ENCODE results near the gene TFCP2.
"Not testable (repeated sequence)": the region's sequence is repeated elsewhere in the genome, so short reads cannot be mapped to it uniquely, and the experiment has no call there.

The TFCP2 gene, protein sequence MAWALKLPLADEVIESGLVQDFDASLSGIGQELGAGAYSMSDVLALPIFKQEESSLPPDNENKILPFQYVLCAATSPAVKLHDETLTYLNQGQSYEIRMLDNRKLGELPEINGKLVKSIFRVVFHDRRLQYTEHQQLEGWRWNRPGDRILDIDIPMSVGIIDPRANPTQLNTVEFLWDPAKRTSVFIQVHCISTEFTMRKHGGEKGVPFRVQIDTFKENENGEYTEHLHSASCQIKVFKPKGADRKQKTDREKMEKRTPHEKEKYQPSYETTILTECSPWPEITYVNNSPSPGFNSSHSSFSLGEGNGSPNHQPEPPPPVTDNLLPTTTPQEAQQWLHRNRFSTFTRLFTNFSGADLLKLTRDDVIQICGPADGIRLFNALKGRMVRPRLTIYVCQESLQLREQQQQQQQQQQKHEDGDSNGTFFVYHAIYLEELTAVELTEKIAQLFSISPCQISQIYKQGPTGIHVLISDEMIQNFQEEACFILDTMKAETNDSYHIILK

DNA sequence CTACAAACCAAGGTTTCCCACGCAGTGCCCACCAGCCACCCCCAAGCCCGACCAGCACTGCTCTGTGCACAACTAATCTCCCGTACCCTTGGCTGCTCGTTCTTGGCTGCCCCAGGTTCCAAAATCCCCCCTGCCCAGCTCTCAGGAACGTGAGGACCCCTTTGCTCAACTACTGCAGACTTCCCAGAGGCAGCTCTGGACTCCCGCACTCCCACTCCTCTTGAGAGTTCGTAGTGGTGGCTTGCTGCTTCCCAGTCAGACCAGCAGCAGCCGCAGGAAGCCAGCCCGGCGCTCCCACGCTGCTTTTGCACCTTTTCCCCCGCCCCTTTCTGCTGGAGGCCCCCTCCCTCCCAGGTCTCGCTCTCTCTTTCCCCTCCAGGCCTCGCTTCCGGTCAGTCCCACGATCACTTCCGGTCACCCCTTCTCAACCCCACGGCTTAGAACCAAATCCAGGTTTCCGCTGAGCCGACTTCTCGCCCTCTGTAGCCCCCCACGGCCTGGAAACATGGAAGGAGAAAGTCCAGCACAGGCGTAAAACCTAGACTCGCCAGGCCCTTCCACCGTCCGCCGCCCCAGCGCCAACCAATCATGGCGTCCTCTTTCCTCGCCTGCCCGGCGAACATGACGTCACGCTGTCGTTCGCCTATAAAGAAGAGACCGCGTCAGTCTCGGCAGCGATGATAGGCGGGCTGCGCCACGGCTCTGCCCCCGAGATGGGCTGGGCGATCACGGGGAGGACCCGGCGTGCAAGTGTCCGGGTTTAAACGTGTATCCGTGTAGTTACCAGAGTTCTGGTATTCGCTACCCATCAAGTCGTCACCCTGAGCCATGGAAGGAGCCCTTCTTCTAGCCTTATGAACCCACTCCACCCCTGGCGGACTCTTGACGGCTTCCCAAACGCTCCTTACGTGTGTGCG, at the start of gene TFCP2:
Gene TFCP2, minus strand, starts transcription at position 621 of the 917 bp plus-strand sequence. CDS start 713 bp downstream, outside the sequence.
- peak; percentile 93 for DNase-seq
- ATAC-seq = peak; percentile 99

DNA sequence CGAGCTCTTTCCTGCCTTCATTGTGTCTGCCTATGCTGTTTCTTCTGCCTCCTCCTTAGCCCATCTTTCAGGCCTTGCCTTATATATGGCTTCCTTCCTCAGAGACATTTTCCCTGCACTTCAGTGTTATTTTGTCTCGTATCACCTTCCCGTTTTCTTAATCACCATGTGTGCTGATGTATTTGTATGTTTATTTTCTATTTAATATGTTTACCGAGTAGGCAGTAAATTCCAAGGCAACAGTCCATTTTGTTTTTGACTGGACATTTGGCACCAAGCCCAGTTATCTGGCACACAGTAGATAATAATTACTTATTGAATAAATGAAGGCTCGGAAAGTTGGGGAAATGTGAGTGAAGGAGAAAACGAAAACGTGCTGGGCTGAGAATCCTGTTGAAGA, 49.5 kb upstream of the TFCP2 start:
- DNase-seq (no peak), ATAC-seq (no peak)

DNA sequence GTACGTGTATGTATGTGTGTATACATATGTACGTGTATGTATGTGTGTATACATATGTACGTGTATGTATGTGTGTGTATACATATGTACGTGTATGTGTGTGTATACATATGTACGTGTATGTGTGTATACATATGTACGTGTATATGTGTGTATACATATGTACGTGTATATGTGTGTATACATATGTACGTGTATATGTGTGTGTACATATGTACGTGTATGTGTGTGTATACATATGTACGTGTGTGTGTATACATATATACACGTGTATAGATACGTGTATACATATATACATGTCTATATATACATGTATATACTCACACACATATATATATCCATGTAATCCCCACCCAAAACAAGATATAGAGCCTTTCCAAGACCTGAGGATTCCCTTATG, 46.9 kb upstream of the TFCP2 start:
- not testable (repeated sequence) for DNase-seq, ATAC-seq

DNA sequence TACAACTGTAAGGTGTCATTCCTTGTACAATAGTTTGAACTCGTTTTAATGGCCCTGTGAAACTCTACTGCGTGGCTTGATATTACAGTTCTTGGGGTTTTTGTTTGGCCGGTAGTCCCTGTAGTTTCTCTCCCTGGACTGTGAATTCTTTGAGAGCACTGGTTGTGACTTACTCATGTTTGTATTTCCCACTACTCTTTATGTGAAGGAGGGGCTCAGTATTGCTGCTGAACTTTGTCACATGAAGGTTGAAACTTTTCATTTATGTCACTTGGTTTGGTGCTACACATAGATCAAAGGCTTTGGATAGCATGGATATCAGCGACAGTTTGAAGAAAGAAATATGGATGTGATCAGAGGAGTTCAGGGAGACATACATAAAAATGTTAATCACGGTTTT, 46.4 kb upstream of the TFCP2 start:
- no peak for DNase-seq
- no peak for ATAC-seq

DNA sequence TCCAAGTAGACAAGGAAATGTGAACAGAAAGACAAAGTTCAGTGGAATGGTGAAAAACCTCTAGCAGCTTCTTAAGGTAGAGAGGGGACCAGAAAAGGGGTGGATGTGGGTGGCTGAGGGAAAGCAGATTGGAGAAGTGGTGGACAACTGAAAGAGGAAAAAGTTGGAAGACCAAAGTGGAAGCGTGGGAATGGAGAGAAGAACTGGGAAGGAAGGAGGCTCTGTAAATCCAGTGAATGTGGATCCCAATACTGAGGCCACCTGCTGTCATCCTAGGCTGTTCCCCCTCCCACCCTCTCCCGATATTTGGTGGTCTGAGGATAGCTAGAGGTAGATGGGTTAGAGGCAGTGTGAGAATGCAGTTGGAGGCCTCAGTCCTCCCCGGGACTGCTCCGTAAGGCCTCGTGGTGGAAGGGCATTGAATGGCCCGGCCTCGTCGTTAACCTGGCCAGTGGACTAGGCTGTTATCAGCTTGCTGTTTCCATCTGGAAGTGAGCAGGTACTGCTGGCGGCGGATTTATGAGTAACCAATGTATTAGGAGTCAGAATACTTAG, 45.7 kb upstream of the TFCP2 start:
- no peak for DNase-seq
- no peak for ATAC-seq

DNA sequence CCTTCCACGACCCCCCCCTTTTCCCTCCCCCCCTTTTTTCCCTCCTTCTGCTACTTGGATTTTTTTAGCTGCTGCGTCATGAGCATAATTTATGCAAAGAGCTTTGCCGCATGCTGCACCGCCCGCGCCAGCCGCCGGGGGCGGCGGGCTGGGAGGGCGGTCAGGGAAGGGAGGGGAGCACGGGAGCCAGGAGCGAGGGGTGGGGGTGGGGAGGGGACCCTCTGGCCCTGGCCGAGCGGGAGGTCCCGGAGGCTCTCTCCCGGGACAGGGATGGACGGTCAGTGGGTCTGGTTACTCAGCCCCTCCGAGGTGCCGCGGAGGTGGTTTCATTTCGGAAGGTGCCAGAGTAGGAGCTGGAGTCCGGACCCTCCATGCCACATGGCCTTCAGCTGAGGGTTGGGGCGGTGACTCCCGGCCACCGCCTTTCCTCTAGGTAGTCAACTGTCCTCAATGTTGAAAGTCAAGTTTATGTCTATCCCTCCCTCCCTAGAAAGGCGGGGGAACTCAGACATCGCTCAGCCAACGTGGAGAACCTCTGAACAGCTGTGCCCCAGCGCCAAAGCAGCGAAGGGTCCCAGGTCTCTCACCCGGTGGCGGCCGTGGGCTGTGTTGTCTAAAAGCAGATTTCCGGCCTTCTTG, 45.2 kb upstream of the TFCP2 start, which contains the start of gene POU6F1:
Gene POU6F1, minus strand, starts transcription at position 95 of the 639 bp plus-strand sequence. CDS start 11,226 bp downstream, outside the sequence.
- ATAC-seq (peak; percentile 80), DNase-seq (peak; percentile 71)

DNA sequence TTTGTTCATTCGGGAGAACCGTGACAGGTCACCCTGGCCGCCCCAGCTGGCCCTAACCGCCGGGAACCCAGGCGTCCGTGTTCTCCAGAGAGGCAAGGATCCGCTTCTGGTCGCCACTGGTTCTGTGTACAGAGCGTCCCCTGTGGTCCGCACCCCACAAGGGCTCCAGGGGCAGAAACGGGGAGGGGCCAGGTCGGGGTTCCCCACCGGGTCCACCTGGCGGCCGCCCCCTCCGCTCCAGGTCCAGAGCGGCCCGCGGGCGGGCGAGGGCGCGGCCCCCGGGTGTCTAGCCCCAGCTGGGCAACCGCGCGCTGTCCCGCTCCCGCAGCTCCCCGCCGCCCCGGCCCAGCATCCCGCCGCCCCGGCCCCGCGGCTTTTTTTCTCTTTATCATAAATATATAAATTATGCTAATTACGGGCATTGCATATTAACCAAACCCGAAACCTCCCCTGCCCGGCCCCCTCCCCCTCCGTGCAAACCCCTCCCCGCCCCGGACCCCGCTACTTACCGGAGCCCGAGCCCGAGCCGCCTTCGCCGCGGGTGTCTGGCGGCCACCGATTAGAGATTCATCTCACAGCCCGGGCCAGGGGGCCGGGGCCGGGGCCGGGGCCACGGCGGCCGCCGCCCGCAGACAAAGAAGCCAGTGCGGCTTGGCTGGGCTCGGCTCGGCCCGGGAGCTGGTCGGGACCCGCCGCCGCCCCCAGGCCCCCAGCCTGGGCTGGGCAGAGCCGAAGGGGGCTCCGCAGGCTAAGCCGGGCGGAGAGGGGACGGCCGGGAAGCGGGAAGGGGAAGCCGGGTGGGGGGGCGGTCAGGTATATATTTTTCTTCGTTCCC, 44.4 kb upstream of the TFCP2 start:
- DNase-seq (peak; percentile 56), ATAC-seq (peak; percentile 30)

DNA sequence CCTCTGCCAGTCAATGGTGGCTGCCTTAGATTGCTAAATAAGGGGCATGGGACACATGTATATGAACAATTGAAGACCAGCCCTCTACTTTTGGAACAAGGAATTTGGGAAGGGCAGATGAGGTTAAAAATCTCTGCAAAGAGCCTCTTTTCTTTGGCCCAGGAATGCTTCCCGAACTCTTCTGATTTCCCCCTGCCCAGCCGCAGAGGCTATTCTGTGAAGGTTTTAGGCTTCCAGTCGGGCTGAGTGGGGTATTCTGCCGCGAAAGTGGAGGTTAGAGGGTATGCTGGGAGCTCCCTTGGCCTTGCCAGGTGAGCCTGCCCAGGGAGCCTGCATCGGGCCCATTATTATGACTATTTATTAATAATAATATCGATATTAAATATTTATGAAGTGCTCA, 43.7 kb upstream of the TFCP2 start:
- DNase-seq = no peak
- ATAC-seq = no peak

DNA sequence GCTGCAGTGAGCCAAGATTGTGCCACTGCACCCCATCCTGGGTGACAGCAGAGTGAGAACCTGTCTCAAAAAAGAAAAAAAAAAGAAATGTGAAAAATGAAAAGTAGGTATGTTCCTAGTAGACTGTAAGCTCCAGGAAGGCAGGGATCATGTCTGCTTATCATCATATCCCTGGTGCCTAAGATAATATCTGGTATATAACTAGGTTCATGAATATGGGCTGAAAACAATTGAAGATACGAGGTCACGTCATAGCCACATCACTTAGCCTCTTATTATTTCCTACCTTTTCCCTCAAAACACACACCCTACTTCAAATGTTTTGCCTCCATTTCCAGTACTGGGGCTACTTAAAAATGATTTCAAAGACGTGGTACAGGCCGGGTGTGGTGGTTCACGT, 42.0 kb upstream of the TFCP2 start:
- ATAC-seq (no peak), DNase-seq (no peak)

DNA sequence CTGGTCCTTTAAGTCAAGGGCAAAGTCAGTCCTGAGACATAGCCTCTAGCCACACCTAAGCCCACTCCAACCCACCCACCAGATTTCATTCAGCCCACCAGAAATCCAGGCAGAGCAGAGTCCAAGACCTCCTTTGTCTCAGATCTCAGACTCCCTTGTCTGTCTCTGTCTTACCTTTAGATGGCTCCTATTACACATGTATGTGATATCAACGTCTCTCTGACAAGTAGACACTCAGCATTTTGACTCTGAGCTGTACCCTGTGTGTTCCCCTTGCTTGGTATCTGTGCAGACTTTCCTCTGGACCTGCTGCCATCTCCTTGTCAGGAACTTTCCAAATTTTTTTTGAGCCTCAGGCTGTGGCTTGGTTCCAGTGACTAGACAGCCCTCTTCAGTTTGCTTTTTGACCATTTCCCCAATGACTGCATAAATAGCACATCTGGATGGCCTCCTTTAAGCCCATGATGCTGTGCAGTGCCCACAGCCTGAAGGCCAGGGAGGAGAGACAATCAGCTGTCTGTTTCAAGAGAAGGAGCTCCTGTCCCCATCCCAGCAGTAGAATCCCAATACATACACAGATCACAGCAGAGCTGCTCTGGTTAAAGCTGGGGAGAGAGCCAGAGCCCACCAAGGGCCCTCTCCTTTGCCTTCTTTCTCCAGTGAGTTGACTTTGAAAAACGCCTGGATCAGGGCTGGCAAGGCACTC, 37.9 kb upstream of the TFCP2 start:
- no peak for DNase-seq
- ATAC-seq = no peak

DNA sequence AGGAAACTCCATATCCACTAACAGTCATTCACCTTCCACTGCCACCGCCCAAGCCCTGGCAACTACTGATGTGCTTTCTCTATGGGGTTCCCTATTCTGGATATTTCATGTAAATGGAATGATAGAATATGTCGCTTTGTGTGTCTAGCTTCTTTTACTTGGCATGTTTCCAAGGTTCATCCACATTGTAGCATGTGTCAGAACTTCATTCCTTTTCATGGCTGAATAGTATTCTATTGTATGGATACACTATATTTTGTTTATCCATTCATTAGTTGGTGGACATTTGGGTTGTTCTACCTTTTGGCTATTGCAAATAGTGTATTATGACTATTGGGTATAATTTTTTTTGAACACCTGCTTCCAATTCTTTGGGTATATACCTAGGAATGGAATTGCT, 36.3 kb upstream of the TFCP2 start:
- no peak for DNase-seq
- ATAC-seq = no peak

DNA sequence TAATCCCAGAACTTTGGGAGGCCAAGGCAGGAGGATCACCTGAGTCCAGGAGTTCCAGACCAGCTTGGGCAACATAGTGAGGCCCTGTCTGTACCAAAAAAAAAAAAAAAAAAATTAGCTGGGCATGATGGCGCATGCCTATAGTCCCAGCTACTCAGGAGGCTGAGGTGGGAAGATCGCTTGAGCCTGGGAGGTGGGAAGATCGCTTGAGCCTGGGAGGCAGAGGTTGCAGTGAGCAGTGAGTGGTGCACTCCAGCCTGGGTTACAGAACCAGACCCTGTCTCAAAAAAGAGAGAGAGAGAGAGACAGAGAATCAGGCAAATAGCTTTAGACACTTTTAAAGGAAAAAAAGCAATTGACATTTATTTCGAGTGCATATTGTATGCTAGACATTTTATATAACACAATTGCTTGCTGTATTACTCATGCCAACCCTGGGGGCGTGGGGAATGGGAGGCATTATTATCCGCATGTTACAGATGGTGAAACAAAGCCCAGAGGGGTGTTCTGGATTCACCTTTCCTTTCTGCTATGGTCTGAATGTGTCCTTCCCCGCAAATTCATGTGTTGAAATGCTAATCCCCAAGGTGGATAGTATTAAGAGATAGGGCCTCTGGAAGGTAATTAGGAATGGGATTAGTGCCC, 35.2 kb upstream of the TFCP2 start:
- no peak for ATAC-seq

DNA sequence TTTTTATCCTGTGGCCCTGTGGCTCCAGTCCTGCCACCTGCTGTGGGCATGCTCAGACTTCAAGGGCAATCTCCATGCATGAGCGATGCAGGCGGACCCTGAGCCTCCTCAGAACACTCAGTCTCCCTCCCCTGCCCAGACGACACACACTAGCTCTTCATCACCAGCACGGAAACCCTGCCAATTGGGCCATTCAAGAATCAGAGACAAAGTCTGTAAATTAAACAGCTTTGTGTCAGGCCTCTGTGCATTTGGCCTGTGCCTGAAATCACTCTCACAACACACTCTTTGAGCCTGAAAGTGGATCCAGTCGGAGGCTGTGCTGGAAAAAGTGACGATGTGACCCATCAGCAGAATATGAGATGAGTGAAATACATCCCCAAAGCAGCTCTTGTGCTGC, 32.4 kb upstream of the TFCP2 start:
- DNase-seq (no peak), ATAC-seq (no peak)

More for the DNA sequence above, 35.2 kb upstream of the TFCP2 start:
- DNase-seq = no peak

DNA sequence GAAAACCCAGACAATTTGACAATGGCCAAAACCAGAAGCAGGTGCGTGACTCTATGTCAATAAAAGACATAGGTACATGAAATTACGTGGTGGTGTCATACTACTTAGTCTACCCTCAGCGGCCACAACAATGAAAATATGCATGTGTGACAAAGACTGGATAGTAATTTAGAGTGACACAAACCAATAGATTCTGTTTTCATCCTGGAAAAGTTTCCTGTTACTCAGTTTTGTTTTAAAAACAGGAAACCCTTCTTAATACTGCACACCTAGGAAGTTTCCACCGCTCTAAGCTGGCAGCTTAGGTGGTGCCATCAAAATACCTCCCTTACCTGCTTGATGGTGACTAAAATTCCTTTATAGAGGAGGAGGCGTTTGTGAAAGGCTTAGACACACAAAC, 29.8 kb upstream of the TFCP2 start:
- ATAC-seq (no peak), DNase-seq (no peak)

DNA sequence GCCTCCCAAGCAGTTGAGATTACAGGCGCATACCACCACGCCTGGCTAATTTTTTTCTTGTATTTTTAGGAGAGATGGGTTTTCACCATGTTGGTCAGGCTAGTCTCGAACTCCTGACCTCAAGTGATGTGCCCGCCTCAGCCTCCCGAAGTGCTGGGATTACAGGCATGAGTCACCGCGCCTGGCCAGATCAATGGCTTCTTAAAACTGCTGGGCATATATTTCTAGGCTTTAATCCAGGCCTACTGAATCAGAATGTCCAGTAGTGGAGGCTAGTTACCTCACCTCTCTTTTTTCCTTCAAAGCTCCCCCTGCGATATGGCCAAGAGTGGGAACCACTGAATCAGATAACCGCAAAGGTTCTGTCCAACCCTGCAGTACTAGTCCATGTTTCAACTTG, 27.9 kb upstream of the TFCP2 start:
- DNase-seq = no peak
- no peak for ATAC-seq

DNA sequence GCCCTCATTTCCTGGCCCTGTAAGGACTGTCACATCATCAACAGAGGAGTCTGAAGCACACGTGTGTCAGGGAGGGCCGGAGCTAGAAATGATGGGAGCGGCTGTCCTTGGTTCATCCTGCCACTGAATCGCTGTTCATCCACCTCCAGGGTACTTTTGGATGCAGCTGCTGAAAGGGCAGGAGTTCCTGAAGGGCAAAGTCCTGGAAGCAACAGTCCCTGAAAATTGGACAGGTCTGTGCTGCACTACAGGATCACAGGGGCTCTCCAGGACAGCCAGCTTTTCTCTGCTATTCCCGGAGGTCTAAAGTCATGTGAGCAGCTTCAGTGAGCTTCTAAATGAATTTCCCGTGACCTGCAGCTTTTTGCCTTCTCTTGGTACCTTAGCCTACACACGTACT, 27.2 kb upstream of the TFCP2 start:
- ATAC-seq = no peak
- no peak for DNase-seq

DNA sequence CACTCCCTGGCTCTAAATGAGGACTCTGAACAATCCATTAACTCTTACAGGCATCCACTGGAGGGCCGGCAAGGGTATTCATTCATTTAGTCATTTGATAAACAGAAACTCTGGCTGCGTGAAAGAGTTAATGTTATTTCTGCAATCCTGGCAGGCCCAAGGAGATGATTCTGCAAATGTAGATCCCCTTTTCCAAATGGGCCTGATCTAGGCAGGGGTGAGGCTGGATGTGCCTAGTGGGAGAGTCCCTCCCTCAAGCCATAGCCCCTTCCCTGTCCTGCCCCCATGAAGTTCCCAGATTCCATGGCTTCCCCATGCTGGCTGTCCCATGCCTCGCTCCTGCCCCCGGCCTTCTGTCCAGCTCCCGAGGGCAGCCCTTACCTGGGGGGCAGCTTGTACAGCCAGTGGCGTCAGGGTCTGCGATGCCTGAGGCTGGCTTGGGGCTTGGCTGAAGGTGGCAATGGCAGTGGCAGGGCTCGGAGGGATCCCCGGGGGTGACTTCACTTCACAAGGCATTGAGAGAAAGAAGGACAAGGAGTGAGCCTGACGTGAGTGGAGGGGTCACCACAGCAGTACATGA, 26.5 kb upstream of the TFCP2 start:
- no peak for ATAC-seq
- DNase-seq = no peak

DNA sequence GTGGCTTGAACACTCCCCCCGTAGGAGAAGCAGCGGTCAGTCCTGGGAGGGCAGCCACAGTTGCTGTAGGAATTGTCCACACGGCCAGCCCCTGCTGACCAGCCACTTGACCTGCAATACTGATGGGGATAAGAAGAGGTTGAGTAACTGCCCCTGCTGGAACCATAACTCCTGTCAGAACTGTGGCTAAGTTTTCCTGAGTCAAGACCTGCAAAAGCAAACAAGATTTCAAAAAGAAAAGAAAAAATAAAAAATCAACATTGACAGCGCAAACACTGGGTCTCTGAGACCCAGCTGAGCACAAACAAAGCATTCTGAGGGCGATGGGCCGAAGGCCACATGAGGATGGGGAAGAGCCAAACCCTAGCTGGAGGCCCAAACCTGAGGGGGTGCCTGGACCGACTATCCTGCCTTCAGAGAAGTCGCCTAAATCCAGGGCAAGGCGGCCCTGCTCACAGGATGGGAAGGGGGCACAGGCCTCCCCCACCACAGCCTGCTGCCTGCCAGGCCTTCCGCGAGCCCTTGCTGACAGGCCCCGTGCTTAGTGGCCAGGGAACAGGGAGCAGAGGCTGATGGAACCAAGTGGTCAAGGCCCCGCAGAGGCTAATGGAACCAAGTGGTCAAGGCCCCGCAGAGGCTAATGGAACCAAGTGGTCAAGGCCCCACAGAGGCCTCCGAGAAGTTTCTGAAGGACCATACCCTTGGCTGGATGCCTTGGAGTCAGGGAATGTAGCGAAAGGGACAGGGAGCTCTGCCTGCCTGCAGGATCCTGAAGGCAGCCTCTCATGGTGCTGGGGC, 25.8 kb upstream of the TFCP2 start:
- DNase-seq (no peak), ATAC-seq (no peak)
